ENCODE results near the gene DCAF12. TPM values are rescaled to one million over a fixed set of nuclear protein-coding genes. Genes with fewer than 3 reads are reported as not detected.

DCAF12 gene
- total and polyA plus RNA-seq, 2 of the 13 experiments (the other 11 are each of a cell fraction or from before 2014, with no cell fraction given): 26.8 to 37.4 TPM

- TF ChIP-seq REPIN1 (CRISPR knock-in tag; IDR thresholded peaks at IDR 0.05; ENCODE audit: borderline replicate concordance, low read depth) (peak; percentile 44), ZSCAN29 (CRISPR knock-in tag; conservative IDR thresholded peaks at IDR 0.05) (peak; percentile 66; the same call in 1 of the 2 replicates), HNF1B (CRISPR knock-in tag; IDR thresholded peaks at IDR 0.05) (peak; percentile 69), ZNF367 (CRISPR knock-in tag; IDR thresholded peaks at IDR 0.05; ENCODE audit: borderline replicate concordance) (no peak), MTF2 (CRISPR knock-in tag; IDR thresholded peaks at IDR 0.05; ENCODE audit: borderline replicate concordance) (no peak), KDM1A (CRISPR knock-in tag; IDR thresholded peaks at IDR 0.05) (no peak), ZFAT (CRISPR knock-in tag; conservative IDR thresholded peaks at IDR 0.05) (no peak), ZNF24 (IDR thresholded peaks at IDR 0.05) (peak; percentile 60; the same call in 1 of the 2 replicates), SMARCE1 (IDR thresholded peaks at IDR 0.05; ENCODE audit: borderline replicate concordance) (no peak), JUND (CRISPR knock-in tag; IDR thresholded peaks at IDR 0.05) (no peak), SNRNP70 (IDR thresholded peaks at IDR 0.05; ENCODE audit: low read depth, low read length) (no peak), ZBTB7A (CRISPR knock-in tag; IDR thresholded peaks at IDR 0.05) (no peak; the same call in 1 of the 2 replicates), POGZ (CRISPR knock-in tag; IDR thresholded peaks at IDR 0.05) (peak; percentile 70; the same call in 1 of the 2 replicates), SRY (CRISPR knock-in tag; IDR thresholded peaks at IDR 0.05) (peak; percentile 69), ZNF18 (CRISPR knock-in tag; IDR thresholded peaks at IDR 0.05; ENCODE audit: insufficient replicate concordance) (peak; percentile 21), ZBTB40 (IDR thresholded peaks at IDR 0.05) (no peak), ZBTB40 (CRISPR knock-in tag; IDR thresholded peaks at IDR 0.05) (no peak)
These were observed at the start of gene DCAF12 (continued) for GRCh38 chr9:34126207-34127034.
